OCI-LY7 (cell line): ENCODE data around the gene PPIL3. TPM values are rescaled to one million over a fixed set of nuclear protein-coding genes. Genes with fewer than 3 reads are reported as not detected.
"Not testable (repeated sequence)": the region's sequence is repeated elsewhere in the genome, so short reads cannot be mapped to it uniquely, and the experiment has no call there.

Experiments
- BruUV-seq: library from RNA; stranded (reverse); fragments of 400-500 nt; replicated peaks from 2 replicates; lab custom pipeline; 2021; lab: Mats Ljungman, UMichigan
- CTCF ChIA-PET: fragments of 300-600 bp; sonication (Branson Sonifier 250); formaldehyde crosslinking; loops from one replicate; lab custom pipeline; 2022; ENCODE audit warnings: antibody characterized with exemption; ENCODE audit not compliant: unreplicated experiment; lab: Charles Lee
- POLR2A ChIA-PET: fragments of 300-600 bp; sonication (Branson Sonifier 250); formaldehyde crosslinking; loops from one replicate; lab custom pipeline; 2022; ENCODE audit warnings: antibody characterized with exemption; lab: Charles Lee
- DNase-seq: peaks from one replicate; pipeline ENCODE4 v3.0.0-alpha.2; 2015; ENCODE audit warnings: low spot score
- H2AFZ ChIP-seq: fragments of 200-600 bp; sonication (generic), shearing (Covaris generic); 2 replicates; pipeline ENCODE4 v1.6.1; 2014; ENCODE audit warnings: mild to moderate bottlenecking, antibody characterized with exemption, low read length, moderate library complexity
- H3K27ac ChIP-seq: fragments of 200-600 bp; sonication (generic); 2 replicates; pipeline ENCODE4 v1.5.1; 2014; ENCODE audit warnings: mixed run types, low read depth, mild to moderate bottlenecking, moderate library complexity, low read length, inconsistent platforms; ENCODE audit not compliant: poor library complexity, severe bottlenecking
- H3K36me3 ChIP-seq: fragments of 200-600 bp; sonication (generic); 2 replicates; pipeline ENCODE4 v1.6.1; 2014; ENCODE audit warnings: mild to moderate bottlenecking, antibody characterized with exemption, low read length, moderate library complexity, mixed read lengths; ENCODE audit not compliant: insufficient read depth
- H3K4me1 ChIP-seq: fragments of 200-600 bp; sonication (generic); 2 replicates; pipeline ENCODE4 v1.5.1; 2014; ENCODE audit warnings: mild to moderate bottlenecking, low read length; ENCODE audit not compliant: insufficient read depth, poor library complexity, severe bottlenecking
- H3K4me2 ChIP-seq: fragments of 200-600 bp; sonication (generic); 2 replicates; pipeline ENCODE4 v1.6.1; 2014; ENCODE audit warnings: mild to moderate bottlenecking, low read length
- H3K4me3 ChIP-seq: fragments of 200-600 bp; sonication (generic); 2 replicates; pipeline ENCODE4 v1.5.1; 2014; ENCODE audit warnings: mild to moderate bottlenecking, low read depth, low read length; ENCODE audit not compliant: poor library complexity, severe bottlenecking
- H3K79me2 ChIP-seq: fragments of 200-600 bp; sonication (generic); 2 replicates; pipeline ENCODE4 v1.6.1; 2016; ENCODE audit warnings: low read depth, mild to moderate bottlenecking, low read length, moderate library complexity, mixed read lengths; ENCODE audit not compliant: insufficient read depth
- H3K9me2 ChIP-seq: fragments of 200-600 bp; sonication (generic); 2 replicates; pipeline ENCODE4 v1.6.1; 2016; ENCODE audit warnings: mild to moderate bottlenecking, low read length, mixed read lengths; ENCODE audit not compliant: insufficient read depth
- H3K9me3 ChIP-seq: fragments of 200-600 bp; sonication (generic); 2 replicates; pipeline ENCODE4 v1.6.1; 2014; ENCODE audit warnings: mild to moderate bottlenecking, mixed run types, low read length, mixed read lengths
- H4K20me1 ChIP-seq: fragments of 200-600 bp; sonication (generic); 2 replicates; pipeline ENCODE4 v1.6.1; 2014; ENCODE audit warnings: mild to moderate bottlenecking, antibody characterized with exemption, low read length, moderate library complexity, mixed read lengths; ENCODE audit not compliant: insufficient read depth
- EZH2phosphoT487 ChIP-seq: fragments of 200-600 bp; sonication (generic); IDR thresholded peaks from 2 replicates; pipeline ENCODE4 v1.6.1; 2018; ENCODE audit warnings: low read depth, borderline replicate concordance, mild to moderate bottlenecking, mixed run types, antibody characterized with exemption, low read length, moderate library complexity, mixed read lengths
- intact Hi-C: fragments of 100-400 bp; cut with micrococcal nuclease; formaldehyde crosslinking; loops from one replicate; pipeline ENCODE4 v1.10.0; 2022; ENCODE audit not compliant: unreplicated experiment
- total RNA-seq, 2 experiments: library from RNA; depleted of rRNA in 1 of 2; stranded (reverse); fragments of >200 nt in 1 of 2; shearing (Covaris generic) in 1 of 2; gene quantifications; 2 replicates each; pipeline ENCODE4 v1.2.3, GENCODE V29; 2014 to 2022
- TF ChIP-seq, protein P1 (sequence below): fragments of 200-600 bp; sonication (generic); conservative IDR thresholded peaks from 2 replicates; pipeline ENCODE4 v1.5.1; 2014; ENCODE audit warnings: mild to moderate bottlenecking, antibody characterized with exemption, low read length, moderate library complexity, mixed read lengths

The PPIL3 gene
- total RNA-seq, 2 experiments from 2014 or later: 49.4 to 75.0 TPM

DNA sequence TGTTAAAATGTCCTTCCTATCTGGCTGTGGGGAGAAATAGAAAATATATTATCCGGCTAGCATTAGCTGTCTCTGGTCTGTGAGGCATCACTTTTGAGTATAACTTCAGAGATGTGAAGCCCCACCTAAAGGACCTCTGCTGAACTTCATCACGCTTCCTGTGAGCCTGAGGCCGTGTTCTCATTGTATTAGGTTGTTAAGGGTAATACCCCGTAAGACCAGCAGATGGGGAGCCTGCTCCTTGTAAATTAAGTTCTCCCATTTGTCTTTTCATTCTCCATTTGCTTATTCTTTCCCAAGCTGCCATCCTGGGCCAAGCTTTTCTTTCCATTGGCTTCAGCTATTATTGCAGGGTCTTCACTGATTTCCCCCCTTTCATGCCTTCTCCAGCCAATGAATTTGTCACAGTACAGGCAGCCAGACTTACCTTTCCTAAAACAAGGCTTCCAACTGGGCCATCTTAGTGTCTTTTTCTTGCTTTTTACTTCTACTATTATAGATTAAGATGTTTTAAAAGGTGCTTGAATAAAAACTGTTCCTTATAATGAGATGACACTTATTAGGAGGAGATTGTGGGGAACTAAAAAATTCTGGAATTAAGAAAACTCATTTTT is 12.7 kb upstream of the PPIL3 start:
- Histone ChIP-seq H3K36me3 (peaks cover 96% of the 10 kb centered on the region), H3K79me2 (no peaks in the 10 kb centered on the region), H3K9me3 (no peaks in the 10 kb centered on the region), H4K20me1 (no peaks in the 10 kb centered on the region), H3K27ac (no peak overlapping the region), H2AFZ (no peak overlapping the region), H3K4me3 (no peak overlapping the region), H3K4me1 (peaks cover 5% of the 10 kb centered on the region), H3K9me2 (no peaks in the 10 kb centered on the region), H3K4me2 (no peak overlapping the region)
- BruUV-seq: no TSS peak
- peak; percentile 92 for DNase-seq
- intact Hi-C loops: loop anchor here (1.0 to 2.0 kb wide), 3 partner anchors 168 to 331 kb away; no protein-coding TSS in a partner anchor
- CTCF ChIA-PET: interaction anchor here (1.0 to 1.1 kb wide), 2 partner anchors 331 to 332 kb away, joined by 3 to 6 read pairs; no protein-coding TSS in a partner anchor
- POLR2A ChIA-PET: interaction anchor here (0.9 to 1.4 kb wide), 2 partner anchors 12 to 331 kb away, joined by 3 read pairs; no protein-coding TSS in a partner anchor
- TF ChIP-seq, protein P1, sequence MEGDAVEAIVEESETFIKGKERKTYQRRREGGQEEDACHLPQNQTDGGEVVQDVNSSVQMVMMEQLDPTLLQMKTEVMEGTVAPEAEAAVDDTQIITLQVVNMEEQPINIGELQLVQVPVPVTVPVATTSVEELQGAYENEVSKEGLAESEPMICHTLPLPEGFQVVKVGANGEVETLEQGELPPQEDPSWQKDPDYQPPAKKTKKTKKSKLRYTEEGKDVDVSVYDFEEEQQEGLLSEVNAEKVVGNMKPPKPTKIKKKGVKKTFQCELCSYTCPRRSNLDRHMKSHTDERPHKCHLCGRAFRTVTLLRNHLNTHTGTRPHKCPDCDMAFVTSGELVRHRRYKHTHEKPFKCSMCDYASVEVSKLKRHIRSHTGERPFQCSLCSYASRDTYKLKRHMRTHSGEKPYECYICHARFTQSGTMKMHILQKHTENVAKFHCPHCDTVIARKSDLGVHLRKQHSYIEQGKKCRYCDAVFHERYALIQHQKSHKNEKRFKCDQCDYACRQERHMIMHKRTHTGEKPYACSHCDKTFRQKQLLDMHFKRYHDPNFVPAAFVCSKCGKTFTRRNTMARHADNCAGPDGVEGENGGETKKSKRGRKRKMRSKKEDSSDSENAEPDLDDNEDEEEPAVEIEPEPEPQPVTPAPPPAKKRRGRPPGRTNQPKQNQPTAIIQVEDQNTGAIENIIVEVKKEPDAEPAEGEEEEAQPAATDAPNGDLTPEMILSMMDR: peak; percentile 95
- TF ChIP-seq EZH2phosphoT487: no peak

DNA sequence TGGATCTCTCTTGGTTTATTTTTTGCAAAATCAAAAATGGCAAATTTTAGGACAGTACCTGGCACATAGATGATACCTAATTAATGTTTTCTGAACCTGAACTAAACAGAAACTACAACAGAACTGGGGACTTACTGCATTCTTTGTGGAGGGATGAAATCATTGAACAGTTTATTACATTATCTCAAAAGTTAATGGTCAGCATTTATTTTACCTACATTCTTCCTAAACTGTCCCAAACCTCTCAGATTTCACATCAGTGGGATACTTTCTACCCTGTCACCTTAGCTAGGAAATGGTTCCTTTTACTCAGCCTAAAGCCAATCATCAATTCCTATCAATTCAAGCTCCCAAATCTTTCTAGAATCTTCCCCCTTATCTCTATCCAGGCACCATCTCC is 10.6 kb upstream of the PPIL3 start:
- ChIA-PET CTCF (no interaction called here), POLR2A (interaction anchor here (1.2 kb wide), 1 partner anchor 10 kb away, joined by 5 read pairs; no protein-coding TSS in a partner anchor)
- Histone ChIP-seq H3K79me2 (no peaks in the 10 kb centered on the region), H3K9me2 (no peaks in the 10 kb centered on the region), H3K27ac (no peak overlapping the region), H2AFZ (no peak overlapping the region), H3K4me3 (no peak overlapping the region), H3K4me2 (no peak overlapping the region), H3K4me1 (peaks cover 5% of the 10 kb centered on the region), H3K36me3 (peaks cover 96% of the 10 kb centered on the region), H3K9me3 (no peaks in the 10 kb centered on the region), H4K20me1 (no peaks in the 10 kb centered on the region)
- intact Hi-C loops: no loop called here
- no peak for TF ChIP-seq EZH2phosphoT487
- TF ChIP-seq, protein P1: no peak
- DNase-seq: no peak
- BruUV-seq: no TSS peak

DNA sequence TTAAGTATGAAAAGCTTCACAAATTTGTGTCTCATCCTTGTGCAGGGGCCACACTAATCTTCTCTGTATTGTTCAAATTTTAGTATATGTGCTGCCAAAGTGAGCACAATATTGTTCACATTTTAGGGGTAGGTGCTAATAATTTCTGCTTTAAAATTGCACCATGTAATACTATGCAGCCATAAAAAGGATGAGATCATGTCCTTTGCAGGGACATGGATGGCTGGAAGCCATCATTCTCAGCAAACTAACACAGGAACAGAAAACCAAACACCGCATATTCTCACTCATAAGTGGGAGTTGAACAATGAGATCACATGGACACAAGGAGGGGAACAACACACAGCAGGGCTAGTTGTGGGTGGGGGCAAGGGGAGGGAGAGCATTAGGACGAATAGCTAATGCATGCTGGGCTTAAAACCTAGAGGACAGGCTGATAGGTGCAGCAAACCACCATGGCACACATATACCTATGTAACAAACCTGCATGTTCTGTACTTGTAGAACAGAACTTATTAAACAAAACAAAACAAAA is 7.1 kb downstream of the PPIL3 start:
- peaks cover 79% of the 10 kb centered on the region for H3K36me3 ChIP-seq

More for the DNA sequence above, 7.1 kb downstream of the PPIL3 start:
- POLR2A ChIA-PET: interaction anchor here (0.6 to 1.5 kb wide), 3 partner anchors 16 to 93 kb away, joined by 3 to 11 read pairs (median 3); no protein-coding TSS in a partner anchor
- H3K4me3 ChIP-seq, DNase-seq, H3K9me3 ChIP-seq, H3K9me2 ChIP-seq, H3K4me2 ChIP-seq, H3K27ac ChIP-seq, H2AFZ ChIP-seq, CTCF ChIA-PET, BruUV-seq, H4K20me1 ChIP-seq: not testable (repeated sequence)
- H3K79me2 ChIP-seq: peaks cover 16% of the 10 kb centered on the region
- intact Hi-C loops: loop anchor here (10.0 kb wide), 1 partner anchor 367 kb away; the partner anchor contains the start of gene KCTD18
- peaks cover 13% of the 10 kb centered on the region for H3K4me1 ChIP-seq
